Activated T-cell treated with anti-CD3 and anti-CD28 coated beads for 48 hours (primary cell): ENCODE measurements around the gene VPS37C.

Experiments used
- DNase-seq: peaks from one replicate; pipeline ENCODE4 v3.0.0-alpha.2; 2020; ENCODE audit warnings: low read depth

The VPS37C gene

DNA sequence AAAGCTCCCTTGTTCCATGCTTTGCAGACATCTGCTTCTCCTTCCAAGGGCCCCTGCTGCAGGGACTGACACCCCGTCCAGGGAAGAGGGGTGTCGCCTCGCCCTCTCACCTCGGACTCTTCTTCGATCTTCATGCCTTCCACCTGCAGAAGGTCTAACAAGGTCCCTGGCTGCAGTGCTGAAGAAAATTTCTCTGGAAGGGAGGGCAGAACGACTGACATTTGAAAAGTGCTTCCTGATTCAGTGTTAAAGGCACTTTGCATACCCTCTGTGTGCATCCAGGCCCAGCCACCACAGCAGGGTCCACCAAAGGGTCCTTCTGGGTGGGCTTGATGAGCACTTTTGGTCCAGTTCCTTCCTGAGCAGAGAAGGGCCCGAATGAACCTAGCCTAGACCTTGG, 28.1 kb downstream of the VPS37C start:
- DNase-seq, result no peak

GRCh38 chr11:61132646-61133045, 28.6 kb downstream of the VPS37C start:
- no peak for DNase-seq

- no peak for DNase-seq
These were observed 29.1 kb downstream of the VPS37C start for GRCh38 chr11:61131998-61132555.

DNA sequence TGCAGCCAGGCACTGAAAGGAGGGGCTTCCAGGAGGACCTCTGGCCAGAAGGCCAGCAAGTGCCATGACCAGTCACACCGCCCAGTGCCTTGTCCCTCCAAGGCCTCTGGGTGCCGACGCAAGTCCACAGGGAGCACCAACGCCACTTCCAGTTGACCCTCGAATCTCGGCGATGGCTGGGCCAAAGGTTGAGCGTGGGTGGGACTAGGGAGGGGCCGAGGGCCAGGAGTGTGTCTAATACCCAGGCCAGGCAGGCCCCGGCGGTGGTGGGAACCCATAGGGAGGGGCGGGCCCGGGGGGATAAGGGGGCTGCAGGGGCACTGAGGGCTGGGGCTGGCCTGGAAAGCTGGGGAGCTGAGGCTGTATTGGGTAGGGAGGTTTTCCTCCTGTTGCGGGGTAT, 29.6 kb downstream of the VPS37C start:
- no peak for DNase-seq

GRCh38 chr11:61131186-61131585, 30.0 kb downstream of the VPS37C start:
- DNase-seq, result no peak

DNA sequence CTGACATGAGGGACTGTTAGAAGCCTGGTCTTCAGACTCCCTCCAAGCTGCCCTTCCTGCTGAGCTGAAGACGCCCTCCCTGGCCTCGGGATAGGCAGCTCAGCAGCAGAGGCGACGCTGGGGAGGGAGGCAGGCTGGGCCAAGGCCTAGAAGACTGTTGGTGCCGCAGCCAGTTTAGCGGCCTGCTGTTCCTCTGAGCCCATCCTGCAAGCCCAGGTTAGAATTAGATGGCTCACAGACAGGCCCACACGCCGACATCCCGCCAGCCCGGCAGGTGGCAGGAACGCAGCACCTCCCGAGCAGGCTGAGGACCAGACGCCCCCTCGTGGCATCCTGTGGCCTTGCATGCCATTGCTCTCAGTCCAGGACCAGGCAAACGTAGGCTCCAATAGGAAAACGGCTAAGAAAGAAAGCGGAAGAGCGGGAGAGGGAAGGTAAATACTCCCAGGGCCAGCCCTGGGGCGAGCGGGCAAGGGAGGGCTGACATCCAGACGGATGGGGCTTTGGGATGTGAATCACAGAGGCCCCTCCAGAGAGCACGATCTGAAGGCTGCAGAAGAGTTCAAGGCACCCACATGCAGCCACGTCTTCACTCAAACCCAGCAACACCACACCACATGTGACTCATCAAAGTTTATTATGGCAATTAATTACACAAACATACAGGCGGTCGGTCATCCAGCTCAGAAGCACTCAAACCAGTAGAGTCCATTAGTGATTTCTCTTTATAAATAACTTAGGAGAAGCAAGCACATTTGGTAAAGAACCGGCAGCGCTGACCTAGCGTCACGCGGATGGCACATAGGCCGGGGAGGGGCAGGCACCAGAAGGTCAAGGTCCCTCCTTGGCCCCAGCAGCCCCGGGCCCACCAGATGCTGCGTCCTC, 31.3 kb downstream of the VPS37C start:
- DNase-seq, result peak; percentile 88

DNA sequence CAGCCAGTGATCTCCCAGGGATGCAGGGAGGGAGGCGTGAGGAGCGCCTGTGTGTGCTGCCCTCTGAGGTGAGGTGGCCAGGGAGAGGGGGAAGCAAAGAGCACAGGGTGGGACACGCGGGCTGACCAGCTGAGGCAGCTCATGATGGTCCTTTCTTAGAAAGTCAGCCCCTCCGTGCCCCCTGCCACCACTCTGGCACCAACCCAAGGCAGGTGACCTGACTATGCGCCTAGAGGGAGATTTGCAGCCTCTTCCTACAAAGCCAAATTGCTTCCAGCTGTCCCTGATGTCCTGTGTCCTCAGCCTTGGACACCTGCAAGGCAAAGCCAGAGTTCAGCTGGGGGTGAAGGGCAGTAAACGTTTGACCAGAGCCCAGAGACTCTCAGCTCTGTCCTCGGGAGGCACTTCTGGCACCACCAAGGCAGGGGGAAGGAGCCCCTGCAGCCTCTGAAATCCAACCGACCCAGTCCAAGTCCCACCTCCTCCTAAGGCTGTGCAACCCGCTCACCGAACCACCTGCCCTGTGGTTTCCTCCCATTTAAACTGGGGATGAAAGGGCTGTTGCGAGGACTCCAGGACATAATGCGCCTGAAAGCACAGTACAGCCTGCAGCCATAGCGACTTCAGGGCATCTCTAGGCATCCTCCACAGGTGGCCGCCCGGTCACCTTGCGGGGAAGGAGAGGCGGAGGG, 32.1 kb downstream of the VPS37C start:
- DNase-seq, result no peak

DNA sequence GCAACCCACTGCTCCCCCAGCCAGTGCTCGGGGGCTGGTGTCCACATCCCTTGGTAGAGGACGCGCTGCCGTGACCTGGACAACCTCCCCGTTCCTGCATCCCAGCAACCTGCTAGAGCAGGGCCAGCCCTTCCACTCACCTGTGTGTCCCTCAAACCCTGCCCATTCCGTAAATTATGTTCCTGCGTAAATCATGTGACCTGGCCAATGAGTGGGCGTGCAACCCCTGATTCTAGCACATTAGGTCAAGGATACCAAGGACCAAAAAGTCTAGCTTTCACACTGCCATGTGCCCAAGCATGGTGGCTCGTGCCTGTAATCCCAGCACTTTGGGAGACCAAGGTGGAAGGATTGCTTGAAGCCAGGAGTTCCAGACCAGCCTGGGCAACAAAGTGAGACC, 33.2 kb downstream of the VPS37C start:
- DNase-seq, result no peak

GRCh38 chr11:61126256-61126655, 35.0 kb downstream of the VPS37C start:
- DNase-seq, result no peak

DNA sequence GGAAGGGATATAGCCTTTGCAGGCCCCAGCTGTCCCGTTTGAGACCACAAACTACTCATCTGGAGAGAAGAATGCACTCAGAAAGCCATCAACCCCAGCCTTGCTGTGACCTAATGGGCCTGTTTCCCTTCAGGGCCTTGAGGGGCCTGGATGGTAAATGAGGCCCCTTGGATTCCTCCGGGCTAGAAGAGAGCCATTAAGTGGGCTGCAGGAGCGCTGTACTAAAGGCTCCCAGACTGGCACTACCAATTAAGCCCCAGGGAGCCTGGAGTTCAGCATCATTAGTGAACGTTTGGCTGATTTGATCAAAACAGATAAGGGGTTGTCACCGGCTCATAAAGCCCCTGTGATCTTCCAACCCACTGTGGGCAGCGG, 35.9 kb downstream of the VPS37C start:
- DNase-seq, result no peak

GRCh38 chr11:61124574-61125309, 36.5 kb downstream of the VPS37C start:
- no peak for DNase-seq

DNA sequence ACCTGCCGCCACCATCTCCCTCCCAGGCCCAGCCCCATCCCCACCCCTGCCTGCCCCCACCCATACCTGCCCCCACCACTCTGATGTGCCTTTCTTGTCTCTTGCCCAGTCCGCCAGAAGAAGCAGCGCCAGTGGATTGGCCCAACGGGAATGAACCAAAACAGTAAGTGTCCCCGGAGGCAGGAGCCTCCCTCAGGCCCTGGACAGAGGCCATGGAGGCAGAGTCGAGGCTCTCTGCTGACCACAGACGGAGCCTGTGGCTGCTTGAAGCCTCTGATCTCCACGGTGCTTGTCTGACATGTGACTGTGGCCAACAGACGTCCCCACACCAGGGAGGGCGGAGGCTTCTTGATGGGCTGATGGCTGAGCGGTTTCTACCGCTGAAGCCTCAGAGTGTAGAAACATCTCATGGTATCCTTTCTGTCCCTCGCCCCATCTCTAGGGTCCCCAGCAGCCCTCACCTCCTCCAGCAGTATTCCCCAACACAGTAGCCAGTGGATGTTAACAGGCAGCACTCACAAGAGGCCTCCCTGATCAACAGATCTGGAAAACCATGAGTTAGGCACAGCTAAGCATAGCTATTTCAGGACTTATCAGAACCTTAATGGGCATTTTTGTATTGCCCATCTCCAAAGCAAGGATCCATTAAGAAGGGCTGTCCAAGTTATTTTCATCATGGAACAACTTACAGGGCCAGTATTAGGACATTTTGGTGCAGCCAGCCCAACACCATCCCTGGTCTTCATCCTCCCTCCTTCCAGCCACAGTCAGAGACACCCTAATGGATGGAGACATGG, 37.3 kb downstream of the VPS37C start:
- no peak for DNase-seq

GRCh38 chr11:61122761-61123160, 38.5 kb downstream of the VPS37C start:
- DNase-seq, result no peak

- DNase-seq, result no peak
These were observed 39.3 kb downstream of the VPS37C start for GRCh38 chr11:61121917-61122316.

DNA sequence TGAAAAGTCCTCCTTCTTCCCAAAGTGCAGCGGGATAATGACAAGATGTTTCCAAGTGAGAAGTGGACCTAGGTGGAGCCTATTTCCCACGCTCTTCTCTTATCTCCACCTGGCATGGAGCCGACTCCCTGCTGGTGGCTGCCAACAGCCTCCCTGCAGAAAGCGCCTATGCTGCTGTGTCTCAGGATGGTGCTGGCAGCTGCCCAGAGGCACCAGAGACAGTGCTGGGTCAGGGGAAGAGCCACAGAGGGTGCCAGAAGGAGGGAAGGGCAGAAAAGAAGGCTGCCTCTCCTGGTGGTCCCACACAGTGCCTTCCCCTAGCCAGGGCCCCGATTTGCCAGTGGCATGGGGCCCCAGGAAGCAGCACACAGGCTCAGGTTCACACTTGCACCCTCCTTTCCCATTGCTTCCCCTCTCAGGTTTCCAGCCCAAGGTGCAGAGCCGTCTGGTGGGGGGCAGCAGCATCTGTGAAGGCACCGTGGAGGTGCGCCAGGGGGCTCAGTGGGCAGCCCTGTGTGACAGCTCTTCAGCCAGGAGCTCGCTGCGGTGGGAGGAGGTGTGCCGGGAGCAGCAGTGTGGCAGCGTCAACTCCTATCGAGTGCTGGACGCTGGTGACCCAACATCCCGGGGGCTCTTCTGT, 39.9 kb downstream of the VPS37C start:
- no peak for DNase-seq

- DNase-seq, result no peak
These were observed 40.5 kb downstream of the VPS37C start for GRCh38 chr11:61120706-61121191.

DNA sequence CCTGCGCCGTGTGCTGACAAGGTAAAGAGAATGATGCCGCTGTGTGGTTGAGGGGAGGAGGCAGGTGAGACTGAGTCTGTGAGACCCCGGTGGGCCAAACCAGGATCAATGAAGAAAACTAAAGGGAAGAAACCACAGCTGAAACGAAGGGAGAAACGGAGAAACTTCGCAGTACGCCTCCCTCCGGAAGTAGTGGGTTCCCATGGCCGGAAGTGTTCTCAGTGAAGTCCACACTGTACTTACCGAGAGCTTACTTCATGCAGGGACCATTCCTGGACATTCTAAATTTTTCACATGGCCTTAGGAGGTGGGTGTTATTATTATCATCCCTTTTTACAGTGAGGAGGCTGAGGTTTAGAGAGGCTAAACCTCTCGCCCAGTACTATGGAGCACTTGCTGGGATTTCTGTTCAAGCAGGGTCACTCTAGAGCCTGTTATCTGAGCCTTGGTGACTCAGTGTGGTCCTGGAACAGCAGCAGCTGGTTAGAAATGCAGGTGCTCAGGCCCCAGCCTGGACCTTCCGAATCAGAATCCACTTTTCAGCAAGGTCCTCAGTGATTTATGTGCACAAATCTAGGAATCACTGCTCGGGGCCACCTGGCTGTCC, 41.0 kb downstream of the VPS37C start:
- no peak for DNase-seq

GRCh38 chr11:61119571-61119970, 41.7 kb downstream of the VPS37C start:
- DNase-seq, result no peak

DNA sequence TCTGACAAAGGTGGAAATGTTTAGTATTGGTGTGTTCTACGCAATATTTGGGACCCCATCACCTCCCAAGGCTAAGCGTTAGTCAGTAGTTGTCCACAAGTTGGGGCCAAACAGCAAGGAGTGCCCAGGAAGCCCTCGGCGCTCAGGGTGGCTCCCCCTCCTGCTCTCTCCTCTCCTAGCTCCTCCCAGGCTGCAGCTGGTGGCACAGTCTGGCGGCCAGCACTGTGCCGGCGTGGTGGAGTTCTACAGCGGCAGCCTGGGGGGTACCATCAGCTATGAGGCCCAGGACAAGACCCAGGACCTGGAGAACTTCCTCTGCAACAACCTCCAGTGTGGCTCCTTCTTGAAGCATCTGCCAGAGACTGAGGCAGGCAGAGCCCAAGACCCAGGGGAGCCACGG, 42.2 kb downstream of the VPS37C start:
- no peak for DNase-seq

GRCh38 chr11:61118406-61118805, 42.8 kb downstream of the VPS37C start:
- DNase-seq, result no peak

- DNase-seq, result no peak
These were observed 43.2 kb downstream of the VPS37C start for GRCh38 chr11:61118004-61118403.
